EL (cell line): ENCODE results near the gene NEU4.
A peak's percentile ranks its signal among the peaks of the same experiment; 100 is the strongest.

Source experiments
- DNase-seq: peaks from one replicate; pipeline ENCODE4 v3.0.0-alpha.2; 2016

Gene NEU4

GRCh38 chr2:241853651-241854341 is 44.8 kb downstream of the NEU4 start:
- peak; percentile 51 for DNase-seq

- DNase-seq: no peak
Measured at GRCh38 chr2:241854342-241855244, 45.6 kb downstream of the NEU4 start.

- DNase-seq: no peak
Measured at GRCh38 chr2:241855245-241855887, 46.4 kb downstream of the NEU4 start.

- DNase-seq: no peak
Measured at GRCh38 chr2:241855888-241856422, 47.0 kb downstream of the NEU4 start.

- no peak for DNase-seq
Measured at GRCh38 chr2:241857041-241857541, 48.1 kb downstream of the NEU4 start.

GRCh38 chr2:241857572-241858121 is 48.7 kb downstream of the NEU4 start:
- no peak for DNase-seq

GRCh38 chr2:241858206-241859016 is 49.4 kb downstream of the NEU4 start, which contains the start of gene PDCD1:
Gene PDCD1, minus strand, starts transcription at chr2:241858894. Its CDS starts 56 bp downstream, at chr2:241858838.
- no peak for DNase-seq

- no peak for DNase-seq
Measured at GRCh38 chr2:241859017-241859435, 50.0 kb downstream of the NEU4 start.

- peak; percentile 23 for DNase-seq
Measured at GRCh38 chr2:241859436-241860183, 50.6 kb downstream of the NEU4 start.

- peak; percentile 19 for DNase-seq
Measured at GRCh38 chr2:241860184-241861078, 51.4 kb downstream of the NEU4 start.

GRCh38 chr2:241861264-241861663 is 52.3 kb downstream of the NEU4 start:
- DNase-seq: no peak

GRCh38 chr2:241862093-241862492 is 53.1 kb downstream of the NEU4 start:
- DNase-seq: no peak

GRCh38 chr2:241862775-241863535 is 54.0 kb downstream of the NEU4 start:
- no peak for DNase-seq

- DNase-seq: peak; percentile 62
Measured at GRCh38 chr2:241863536-241863954, 54.6 kb downstream of the NEU4 start.

- DNase-seq: no peak
Measured at GRCh38 chr2:241864168-241864849, 55.3 kb downstream of the NEU4 start.

GRCh38 chr2:241864850-241865213 is 55.8 kb downstream of the NEU4 start:
- no peak for DNase-seq

- DNase-seq: no peak
Measured at GRCh38 chr2:241865416-241865956, 56.5 kb downstream of the NEU4 start.
